ACC112 (cell line): ENCODE measurements around the gene AKR7A2.

Experiments used
- H2AFZ ChIP-seq: fragments of 200-600 bp; sonication (generic); one replicate; pipeline ENCODE4 v1.6.0; 2017; ENCODE audit warnings: antibody characterized with exemption, low read length; ENCODE audit not compliant: unreplicated experiment
- H3K27ac ChIP-seq: fragments of 200-600 bp; sonication (generic); 2 replicates; pipeline ENCODE4 v1.5.1; 2014; ENCODE audit warnings: low read depth, mild to moderate bottlenecking, antibody characterized with exemption, low read length, moderate library complexity
- H3K27me3 ChIP-seq: fragments of 200-600 bp; sonication (generic); 2 replicates; pipeline ENCODE4 v1.6.1; 2014; ENCODE audit warnings: mild to moderate bottlenecking, antibody characterized with exemption, low read length, moderate library complexity, mixed read lengths; ENCODE audit not compliant: insufficient read depth
- H3K36me3 ChIP-seq: fragments of 200-600 bp; sonication (generic); 2 replicates; pipeline ENCODE4 v1.6.1; 2016; ENCODE audit warnings: mild to moderate bottlenecking, antibody characterized with exemption, low read length, moderate library complexity, mixed read lengths; ENCODE audit not compliant: insufficient read depth
- H3K4me1 ChIP-seq: fragments of 200-600 bp; sonication (generic); one replicate; pipeline ENCODE4 v1.6.1; 2016; ENCODE audit warnings: low read length, mixed read lengths; ENCODE audit not compliant: insufficient read depth, unreplicated experiment, control insufficient read depth
- H3K4me3 ChIP-seq: fragments of 200-600 bp; sonication (generic); 2 replicates; pipeline ENCODE4 v1.5.1; 2014; ENCODE audit warnings: mild to moderate bottlenecking, low read depth, low read length
- H3K79me2 ChIP-seq: fragments of 200-600 bp; sonication (generic); one replicate; pipeline ENCODE4 v1.6.0; 2016; ENCODE audit warnings: low read length; ENCODE audit not compliant: control insufficient read depth, unreplicated experiment, insufficient read depth

AKR7A2 gene

GRCh38 chr1:19333587-19334354, 21.8 kb upstream of the AKR7A2 start:
- no peaks in the 10 kb centered on the region for H3K36me3 ChIP-seq
- H3K4me1 ChIP-seq, result no peaks in the 10 kb centered on the region
- H3K4me3 ChIP-seq, result no peak overlapping the region
- H3K27ac ChIP-seq, result no peak overlapping the region
- H2AFZ ChIP-seq, result no peak overlapping the region
- no peaks in the 10 kb centered on the region for H3K27me3 ChIP-seq
- no peaks in the 10 kb centered on the region for H3K79me2 ChIP-seq

GRCh38 chr1:19332832-19333231, 20.9 kb upstream of the AKR7A2 start:
- Histone ChIP-seq H3K4me3 (no peak overlapping the region), H3K27ac (no peak overlapping the region), H3K4me1 (no peaks in the 10 kb centered on the region), H3K79me2 (no peaks in the 10 kb centered on the region), H3K36me3 (no peaks in the 10 kb centered on the region; the same call in 1 of the 2 replicates), H3K27me3 (no peaks in the 10 kb centered on the region), H2AFZ (no peak overlapping the region)

- Histone ChIP-seq H3K4me1 (no peaks in the 10 kb centered on the region), H3K27ac (no peak overlapping the region), H3K36me3 (no peaks in the 10 kb centered on the region; the same call in 1 of the 2 replicates), H2AFZ (no peak overlapping the region), H3K4me3 (no peak overlapping the region), H3K79me2 (no peaks in the 10 kb centered on the region), H3K27me3 (no peaks in the 10 kb centered on the region)
Measured at GRCh38 chr1:19331262-19331878, 19.4 kb upstream of the AKR7A2 start.

GRCh38 chr1:19330449-19331135, 18.6 kb upstream of the AKR7A2 start:
- no peaks in the 10 kb centered on the region for H3K4me1 ChIP-seq
- no peak overlapping the region for H3K27ac ChIP-seq
- H3K27me3 ChIP-seq, result no peaks in the 10 kb centered on the region
- H3K4me3 ChIP-seq, result no peak overlapping the region
- peaks cover 5% of the 10 kb centered on the region; the same call in 1 of the 2 replicates for H3K36me3 ChIP-seq
- no peak overlapping the region for H2AFZ ChIP-seq
- H3K79me2 ChIP-seq, result no peaks in the 10 kb centered on the region

GRCh38 chr1:19329611-19330010, 17.7 kb upstream of the AKR7A2 start:
- H3K79me2 ChIP-seq, result no peaks in the 10 kb centered on the region
- peaks cover 5% of the 10 kb centered on the region; the same call in 1 of the 2 replicates for H3K36me3 ChIP-seq
- no peak overlapping the region for H2AFZ ChIP-seq
- H3K27ac ChIP-seq, result no peak overlapping the region
- H3K4me1 ChIP-seq, result no peaks in the 10 kb centered on the region
- no peaks in the 10 kb centered on the region for H3K27me3 ChIP-seq
- H3K4me3 ChIP-seq, result no peak overlapping the region

GRCh38 chr1:19329188-19329587, 17.2 kb upstream of the AKR7A2 start:
- Histone ChIP-seq H3K27ac (no peak overlapping the region), H3K79me2 (no peaks in the 10 kb centered on the region), H3K36me3 (peaks cover 6% of the 10 kb centered on the region; the same call in 1 of the 2 replicates), H3K27me3 (no peaks in the 10 kb centered on the region), H3K4me3 (no peak overlapping the region), H2AFZ (no peak overlapping the region), H3K4me1 (no peaks in the 10 kb centered on the region)

- H3K27ac ChIP-seq, result no peak overlapping the region
- H3K36me3 ChIP-seq, result peaks cover 13% of the 10 kb centered on the region; the same call in 1 of the 2 replicates
- no peak overlapping the region for H2AFZ ChIP-seq
- H3K27me3 ChIP-seq, result no peaks in the 10 kb centered on the region
- no peaks in the 10 kb centered on the region for H3K79me2 ChIP-seq
- H3K4me3 ChIP-seq, result no peak overlapping the region
- H3K4me1 ChIP-seq, result no peaks in the 10 kb centered on the region
Measured at GRCh38 chr1:19328486-19328885, 16.5 kb upstream of the AKR7A2 start.

GRCh38 chr1:19327736-19328135, 15.8 kb upstream of the AKR7A2 start:
- Histone ChIP-seq H3K79me2 (no peaks in the 10 kb centered on the region), H3K27me3 (no peaks in the 10 kb centered on the region), H3K4me3 (no peak overlapping the region), H3K4me1 (no peaks in the 10 kb centered on the region), H3K27ac (no peak overlapping the region), H3K36me3 (peaks cover 13% of the 10 kb centered on the region; the same call in 1 of the 2 replicates), H2AFZ (no peak overlapping the region)

GRCh38 chr1:19327301-19327700, 15.4 kb upstream of the AKR7A2 start:
- H3K4me3 ChIP-seq, result no peak overlapping the region
- H3K36me3 ChIP-seq, result peaks cover 13% of the 10 kb centered on the region; the same call in 1 of the 2 replicates
- H3K27me3 ChIP-seq, result no peaks in the 10 kb centered on the region
- H3K27ac ChIP-seq, result no peak overlapping the region
- no peak overlapping the region for H2AFZ ChIP-seq
- no peaks in the 10 kb centered on the region for H3K4me1 ChIP-seq
- no peaks in the 10 kb centered on the region for H3K79me2 ChIP-seq

GRCh38 chr1:19326748-19327065, 14.8 kb upstream of the AKR7A2 start:
- Histone ChIP-seq H3K79me2 (peaks cover 2% of the 10 kb centered on the region), H3K4me1 (no peaks in the 10 kb centered on the region), H3K27ac (no peak overlapping the region), H3K27me3 (no peaks in the 10 kb centered on the region), H3K4me3 (no peak overlapping the region), H3K36me3 (peaks cover 13% of the 10 kb centered on the region; the same call in 1 of the 2 replicates), H2AFZ (no peak overlapping the region)
